HG03432 (cell line): Measurements from ENCODE around the gene CLHC1.
"Not testable (repeated sequence)": the region's sequence is repeated elsewhere in the genome, so short reads cannot be mapped to it uniquely, and the experiment has no call there.

Source experiments
- ATAC-seq: cut with Tn5 transposase; IDR thresholded peaks from one replicate; pipeline ENCODE4 v1.9.1; 2021; ENCODE audit warnings: mild to moderate bottlenecking, moderate library complexity; ENCODE audit not compliant: unreplicated experiment

Gene CLHC1

GRCh38 chr2:55138014-55138881, 93.8 kb downstream of the CLHC1 start:
- ATAC-seq, result no peak

- no peak for ATAC-seq
Measured at GRCh38 chr2:55137024-55137958, 94.8 kb downstream of the CLHC1 start.

- no peak for ATAC-seq
Measured at GRCh38 chr2:55136138-55136541, 96.0 kb downstream of the CLHC1 start.

- ATAC-seq, result no peak
Measured at GRCh38 chr2:55135491-55135890, 96.6 kb downstream of the CLHC1 start.

GRCh38 chr2:55134316-55134706, 97.8 kb downstream of the CLHC1 start:
- ATAC-seq, result peak; percentile 13

- peak; percentile 88 for ATAC-seq
Measured at GRCh38 chr2:55133467-55134315, 98.4 kb downstream of the CLHC1 start.

- no peak for ATAC-seq
Measured at GRCh38 chr2:55130849-55131248, 101.2 kb downstream of the CLHC1 start.

- ATAC-seq, result not testable (repeated sequence)
Measured at GRCh38 chr2:55126643-55127042, 105.5 kb downstream of the CLHC1 start.
